ENCODE data around the gene PNPLA5. TPM values are rescaled to one million over a fixed set of nuclear protein-coding genes. Genes with fewer than 3 reads are reported as not detected.
A peak's percentile ranks its signal among the peaks of the same experiment; 100 is the strongest.
"Not testable (repeated sequence)": the region's sequence is repeated elsewhere in the genome, so short reads cannot be mapped to it uniquely, and the experiment has no call there.

The PNPLA5 gene
- total RNA-seq, 1 donor from 2014 or later, result not detected

- Mint-ChIP-seq H3K27me3 (ENCODE audit: low read depth) (no peaks in the 10 kb centered on the region), H3K27ac (no peak overlapping the region), H3K36me3 (ENCODE audit: low read depth) (no peaks in the 10 kb centered on the region), H3K4me1 (ENCODE audit: low read depth) (no peaks in the 10 kb centered on the region), H3K9me3 (no peaks in the 10 kb centered on the region), H3K4me3 (ENCODE audit: low read depth) (no peak overlapping the region)
- intact Hi-C loops (cut with micrococcal nuclease), result no loop called here
- peak; percentile 46 for DNase-seq (ENCODE audit: low spot score)
Observed at GRCh38 chr22:43883012-43883661, 8.7 kb downstream of the PNPLA5 start.

GRCh38 chr22:43882122-43882767, 9.6 kb downstream of the PNPLA5 start:
- Mint-ChIP-seq H3K4me1 (ENCODE audit: low read depth) (no peaks in the 10 kb centered on the region), H3K4me3 (ENCODE audit: low read depth) (no peak overlapping the region), H3K9me3 (no peaks in the 10 kb centered on the region), H3K27me3 (ENCODE audit: low read depth) (no peaks in the 10 kb centered on the region), H3K27ac (no peak overlapping the region), H3K36me3 (ENCODE audit: low read depth) (no peaks in the 10 kb centered on the region)
- intact Hi-C loops (cut with micrococcal nuclease), result no loop called here
- DNase-seq (ENCODE audit: low spot score), result no peak

- no peak overlapping the region for H3K4me3 Mint-ChIP-seq (ENCODE audit: low read depth)
- intact Hi-C loops (cut with micrococcal nuclease), result no loop called here
- no peaks in the 10 kb centered on the region for H3K36me3 Mint-ChIP-seq (ENCODE audit: low read depth)
- DNase-seq (ENCODE audit: low spot score), result no peak
- no peaks in the 10 kb centered on the region for H3K4me1 Mint-ChIP-seq (ENCODE audit: low read depth)
- H3K27ac Mint-ChIP-seq, result no peak overlapping the region
- H3K9me3 Mint-ChIP-seq, result no peaks in the 10 kb centered on the region
- H3K27me3 Mint-ChIP-seq (ENCODE audit: low read depth), result no peaks in the 10 kb centered on the region
Observed at GRCh38 chr22:43881091-43882061, 10.4 kb downstream of the PNPLA5 start.

GRCh38 chr22:43880541-43880991, 11.2 kb downstream of the PNPLA5 start:
- Mint-ChIP-seq H3K9me3 (no peaks in the 10 kb centered on the region), H3K4me3 (ENCODE audit: low read depth) (no peak overlapping the region), H3K36me3 (ENCODE audit: low read depth) (no peaks in the 10 kb centered on the region), H3K27me3 (ENCODE audit: low read depth) (no peaks in the 10 kb centered on the region), H3K4me1 (ENCODE audit: low read depth) (no peaks in the 10 kb centered on the region), H3K27ac (no peak overlapping the region)
- intact Hi-C loops (cut with micrococcal nuclease), result no loop called here
- no peak for DNase-seq (ENCODE audit: low spot score)

- no peaks in the 10 kb centered on the region for H3K27me3 Mint-ChIP-seq (ENCODE audit: low read depth)
- no peaks in the 10 kb centered on the region for H3K4me1 Mint-ChIP-seq (ENCODE audit: low read depth)
- no peaks in the 10 kb centered on the region for H3K9me3 Mint-ChIP-seq
- H3K36me3 Mint-ChIP-seq (ENCODE audit: low read depth), result no peaks in the 10 kb centered on the region
- intact Hi-C loops (cut with micrococcal nuclease), result no loop called here
- DNase-seq (ENCODE audit: low spot score), result no peak
- no peak overlapping the region for H3K27ac Mint-ChIP-seq
- H3K4me3 Mint-ChIP-seq (ENCODE audit: low read depth), result no peak overlapping the region
Observed at GRCh38 chr22:43879901-43880540, 11.8 kb downstream of the PNPLA5 start.

GRCh38 chr22:43878831-43879550, 12.8 kb downstream of the PNPLA5 start:
- no peak overlapping the region for H3K4me3 Mint-ChIP-seq (ENCODE audit: low read depth)
- H3K27me3 Mint-ChIP-seq (ENCODE audit: low read depth), result no peaks in the 10 kb centered on the region
- no peak overlapping the region for H3K27ac Mint-ChIP-seq
- DNase-seq (ENCODE audit: low spot score), result no peak
- no peaks in the 10 kb centered on the region for H3K36me3 Mint-ChIP-seq (ENCODE audit: low read depth)
- H3K4me1 Mint-ChIP-seq (ENCODE audit: low read depth), result no peaks in the 10 kb centered on the region
- intact Hi-C loops (cut with micrococcal nuclease), result no loop called here
- H3K9me3 Mint-ChIP-seq, result no peaks in the 10 kb centered on the region

- H3K27ac Mint-ChIP-seq, result no peak overlapping the region
- no peaks in the 10 kb centered on the region for H3K27me3 Mint-ChIP-seq (ENCODE audit: low read depth)
Observed at GRCh38 chr22:43878079-43878795, 13.6 kb downstream of the PNPLA5 start.

GRCh38 chr22:43876866-43877509, 14.8 kb downstream of the PNPLA5 start:
- no peak overlapping the region for H3K4me3 Mint-ChIP-seq (ENCODE audit: low read depth)
- no peaks in the 10 kb centered on the region for H3K9me3 Mint-ChIP-seq
- no peaks in the 10 kb centered on the region for H3K36me3 Mint-ChIP-seq (ENCODE audit: low read depth)
- intact Hi-C loops (cut with micrococcal nuclease), result no loop called here
- DNase-seq (ENCODE audit: low spot score), result no peak
- H3K27ac Mint-ChIP-seq, result no peak overlapping the region
- no peaks in the 10 kb centered on the region for H3K4me1 Mint-ChIP-seq (ENCODE audit: low read depth)
- no peaks in the 10 kb centered on the region for H3K27me3 Mint-ChIP-seq (ENCODE audit: low read depth)

More at GRCh38 chr22:43878079-43878795, 13.6 kb downstream of the PNPLA5 start:
- intact Hi-C loops (cut with micrococcal nuclease), result no loop called here
- Mint-ChIP-seq H3K9me3 (no peaks in the 10 kb centered on the region), H3K4me1 (ENCODE audit: low read depth) (no peaks in the 10 kb centered on the region), H3K36me3 (ENCODE audit: low read depth) (no peaks in the 10 kb centered on the region), H3K4me3 (ENCODE audit: low read depth) (no peak overlapping the region)
- DNase-seq (ENCODE audit: low spot score), result no peak

- H3K4me3 Mint-ChIP-seq (ENCODE audit: low read depth), result no peak overlapping the region
- no peaks in the 10 kb centered on the region for H3K4me1 Mint-ChIP-seq (ENCODE audit: low read depth)
- H3K27me3 Mint-ChIP-seq (ENCODE audit: low read depth), result no peaks in the 10 kb centered on the region
- intact Hi-C loops (cut with micrococcal nuclease), result no loop called here
- H3K36me3 Mint-ChIP-seq (ENCODE audit: low read depth), result no peaks in the 10 kb centered on the region
- H3K27ac Mint-ChIP-seq, result no peak overlapping the region
- no peaks in the 10 kb centered on the region for H3K9me3 Mint-ChIP-seq
- no peak for DNase-seq (ENCODE audit: low spot score)
Observed at GRCh38 chr22:43869799-43870198, 22.0 kb downstream of the PNPLA5 start.

- intact Hi-C loops (cut with micrococcal nuclease); H3K27me3 Mint-ChIP-seq (ENCODE audit: low read depth); H3K36me3 Mint-ChIP-seq (ENCODE audit: low read depth); DNase-seq (ENCODE audit: low spot score); H3K4me3 Mint-ChIP-seq (ENCODE audit: low read depth); H3K27ac Mint-ChIP-seq; H3K4me1 Mint-ChIP-seq (ENCODE audit: low read depth); H3K9me3 Mint-ChIP-seq: not testable (repeated sequence)
Observed at GRCh38 chr22:43869001-43869400, 22.8 kb downstream of the PNPLA5 start.

GRCh38 chr22:43867839-43868635, 23.8 kb downstream of the PNPLA5 start:
- Mint-ChIP-seq H3K9me3 (no peaks in the 10 kb centered on the region), H3K27ac (no peak overlapping the region), H3K36me3 (ENCODE audit: low read depth) (no peaks in the 10 kb centered on the region), H3K4me1 (ENCODE audit: low read depth) (no peaks in the 10 kb centered on the region), H3K4me3 (ENCODE audit: low read depth) (no peak overlapping the region), H3K27me3 (ENCODE audit: low read depth) (peaks cover 8% of the 10 kb centered on the region)
- no peak for DNase-seq (ENCODE audit: low spot score)
- intact Hi-C loops (cut with micrococcal nuclease), result no loop called here
